GM12878 (cell line): ENCODE measurements around the gene PCF11. TPM values are rescaled to one million over a fixed set of nuclear protein-coding genes. Genes with fewer than 3 reads are reported as not detected.

ENCODE experiments used
- ATAC-seq: fragments of 200-7000 bp; cut with Tn5 transposase; 3 replicates; pipeline ENCODE4 v1.9.1; 2020; ENCODE audit warnings: mild to moderate bottlenecking, moderate library complexity
- BruUV-seq: library from RNA; stranded (reverse); fragments of 400-500 nt; replicated peaks from 2 replicates; lab custom pipeline; 2021; lab: Mats Ljungman, UMichigan
- CTCF ChIA-PET: fragments of 300-600 bp; sonication (Branson Sonifier 250); formaldehyde crosslinking; extraction: SDS; loops from one replicate; lab custom pipeline; 2021; ENCODE audit warnings: inconsistent platforms; lab: Yijun Ruan, JAX
- POLR2A ChIA-PET: fragments of 350-600 bp; formaldehyde crosslinking; extraction: SDS; loops from one replicate; lab custom pipeline; 2021; ENCODE audit warnings: inconsistent platforms; lab: Charles Lee
- RAD21 ChIA-PET: fragments of 300-600 bp; sonication (Branson Sonifier 250); formaldehyde crosslinking; loops from one replicate; lab custom pipeline; 2023; ENCODE audit warnings: antibody characterized with exemption; ENCODE audit not compliant: unreplicated experiment; lab: Charles Lee
- SMC1A ChIA-PET: fragments of 300-600 bp; sonication (Branson Sonifier 250); formaldehyde crosslinking; loops from one replicate; lab custom pipeline; 2023; ENCODE audit not compliant: unreplicated experiment, uncharacterized antibody; lab: Charles Lee
- DNase-seq: peaks from one replicate; pipeline ENCODE4 v3.0.0-alpha.2; 2011; ENCODE audit warnings: low read depth, low spot score
- FAIRE-seq: peaks from 3 replicates; lab custom pipeline; 2011; peaks lifted over from hg19 to GRCh38; lab: Jason Lieb, UNC
- H2AFZ ChIP-seq: 2 replicates; pipeline ENCODE4 v1.6.0; 2011; ENCODE audit warnings: low read depth, low read length, control low read depth; ENCODE audit not compliant: control insufficient read depth
- H3K27ac ChIP-seq: 2 replicates; pipeline ENCODE4 v1.5.1; 2011; ENCODE audit warnings: control low read depth; ENCODE audit not compliant: control insufficient read depth, insufficient read depth
- H3K27me3 ChIP-seq, 2 experiments: replicated peaks in 1 of 2; 2 replicates each; pipeline versions ENCODE4 v1.6.0 to v1.6.1; 2011; ENCODE audit warnings: low read length in 1 of 2; ENCODE audit not compliant: control insufficient read depth in 2 of 2, insufficient read depth in 2 of 2
- H3K36me3 ChIP-seq, 2 experiments: 2 replicates each; pipeline ENCODE4 v1.5.1; 2011; ENCODE audit warnings: low read length in 1 of 2; ENCODE audit not compliant: control insufficient read depth in 2 of 2, insufficient read depth in 2 of 2
- H3K4me1 ChIP-seq: 2 replicates; pipeline ENCODE4 v1.6.1; 2011; ENCODE audit warnings: mild to moderate bottlenecking, low read length, moderate library complexity, mixed read lengths; ENCODE audit not compliant: control insufficient read depth, insufficient read depth
- H3K4me2 ChIP-seq: 2 replicates; pipeline ENCODE4 v1.6.0; 2011; ENCODE audit warnings: control low read depth; ENCODE audit not compliant: control insufficient read depth, insufficient read depth
- H3K4me3 ChIP-seq: fragments of 200-600 bp; sonication (generic); 2 replicates; pipeline ENCODE4 v1.5.1; 2016
- H3K79me2 ChIP-seq: 2 replicates; pipeline ENCODE4 v1.6.0; 2011; ENCODE audit warnings: low read length; ENCODE audit not compliant: control insufficient read depth, insufficient read depth
- H3K9ac ChIP-seq: 2 replicates; pipeline ENCODE4 v1.8.0; 2011; ENCODE audit warnings: low read length, control low read depth, mixed read lengths; ENCODE audit not compliant: control insufficient read depth, insufficient read depth
- H3K9me3 ChIP-seq: replicated peaks from 3 replicates; pipeline ENCODE4 v1.5.1; 2011; ENCODE audit warnings: mild to moderate bottlenecking, low read length; ENCODE audit not compliant: control insufficient read depth, insufficient read depth
- H4K20me1 ChIP-seq: 2 replicates; pipeline ENCODE4 v1.6.0; 2011; ENCODE audit not compliant: control insufficient read depth, insufficient read depth
- FOXK2 ChIP-seq: fragments of 450-650 bp; IDR thresholded peaks from 2 replicates; pipeline ENCODE4 v1.6.1; 2017; ENCODE audit warnings: mild to moderate bottlenecking, moderate library complexity
- HDAC6 ChIP-seq: fragments of 200-600 bp; sonication (generic); IDR thresholded peaks from one replicate; pipeline ENCODE4 v1.8.0; 2017; ENCODE audit warnings: antibody characterized with exemption; ENCODE audit not compliant: unreplicated experiment
- JUNB ChIP-seq: IDR thresholded peaks from 2 replicates; pipeline ENCODE4 v1.6.1; 2016; ENCODE audit warnings: antibody characterized with exemption, mild to moderate bottlenecking
- LARP7 ChIP-seq: fragments of 450-650 bp; IDR thresholded peaks from 2 replicates; pipeline ENCODE4 v1.6.1; 2017; ENCODE audit warnings: mild to moderate bottlenecking
- NFYB ChIP-seq: IDR thresholded peaks from 2 replicates; pipeline ENCODE4 v1.6.1; 2011; ENCODE audit warnings: low read depth, mild to moderate bottlenecking, low read length, improper control_type of control experiment, moderate library complexity; ENCODE audit not compliant: insufficient read depth
- NR2C1 ChIP-seq: fragments of 450-650 bp; IDR thresholded peaks from 2 replicates; pipeline ENCODE4 v1.6.1; 2017; ENCODE audit warnings: antibody characterized with exemption, mild to moderate bottlenecking, moderate library complexity
- PAX8 ChIP-seq: fragments of 450-650 bp; IDR thresholded peaks from 2 replicates; pipeline ENCODE4 v1.6.1; 2017; ENCODE audit warnings: mild to moderate bottlenecking, moderate library complexity
- RBBP5 ChIP-seq: fragments of 200-600 bp; sonication (generic); conservative IDR thresholded peaks from 2 replicates; pipeline ENCODE4 v1.6.1; 2016
- RCOR1 ChIP-seq: conservative IDR thresholded peaks from 2 replicates; pipeline ENCODE4 v1.6.1; 2012; ENCODE audit warnings: low read depth, low read length, improper control_type of control experiment
- ZNF217 ChIP-seq: fragments of 450-650 bp; IDR thresholded peaks from 2 replicates; pipeline ENCODE4 v1.6.1; 2017; ENCODE audit warnings: antibody characterized with exemption, mild to moderate bottlenecking
- WGBS: methylation state at CpG from one replicate; pipeline ENCODE4 v1.1.6; 2016; ENCODE audit warnings: low lambda C conversion rate; ENCODE audit not compliant: insufficient replicate concordance, insufficient coverage; ENCODE audit errors: missing lambda C conversion rate; 5-methylcytosine and 5-hydroxymethylcytosine counted together
- in situ Hi-C: fragments of 300-500 bp; cut with MboI; formaldehyde crosslinking; loops from 9 replicates; pipeline ENCODE4 v1.14.3; 2018; ENCODE audit warnings: mixed read lengths
- intact Hi-C: fragments of 100-400 bp; cut with micrococcal nuclease; formaldehyde crosslinking; loops from one replicate; pipeline ENCODE4 v1.14.2; 2022; ENCODE audit not compliant: unreplicated experiment
- polyA plus RNA-seq, 11 experiments: library from polyadenylated mRNA; depleted of rRNA in 4 of 11; unstranded in 6 of 11; stranded (reverse) in 5 of 11; fragments of >200 nt; fragmentation: Nextera tagmentation in 4 of 11; fragmentation: Illumina TruSeq in 1 of 11; extraction: Ambion mirVana in 4 of 11; extraction: Trizol in 1 of 11; gene quantifications; 1 replicate in 1 of 11; 2 replicates in 10 of 11; pipeline versions ENCODE4 v1.2.1 to v1.2.3, GENCODE V29; 2011 to 2016; ENCODE audit warnings: inconsistent platforms in 2 of 11, missing spikeins in 2 of 11, low read depth in 1 of 11
- total RNA-seq, 4 experiments: library from RNA; depleted of rRNA in 3 of 4; stranded (reverse); fragments of >200 nt in 3 of 4; fragmentation: Illumina TruSeq in 1 of 4; extraction: Trizol in 1 of 4; gene quantifications; 2 replicates each; pipeline versions ENCODE4 v1.2.1 to v1.2.3, GENCODE V29; 2013 to 2021
- TF ChIP-seq, protein P1 (sequence below): fragments of 450-650 bp; IDR thresholded peaks from 2 replicates; pipeline ENCODE4 v1.6.1; 2017; ENCODE audit warnings: borderline replicate concordance
- TF ChIP-seq, protein P2 (sequence below): IDR thresholded peaks from 2 replicates; pipeline ENCODE4 v1.6.1; 2011; ENCODE audit warnings: low read depth, low read length, improper control_type of control experiment, borderline replicate concordance
- TF ChIP-seq, protein P3 (sequence below), 3 experiments: IDR thresholded peaks in 2 of 3; conservative IDR thresholded peaks in 1 of 3; 2 replicates each; pipeline ENCODE4 v1.5.1; 2011; ENCODE audit warnings: low read depth in 3 of 3, low read length in 3 of 3, mild to moderate bottlenecking in 3 of 3, control low read depth in 2 of 3, moderate library complexity in 2 of 3, inconsistent platforms in 1 of 3, mixed read lengths in 1 of 3; ENCODE audit not compliant: control insufficient read depth in 2 of 3, insufficient read depth in 1 of 3; ENCODE audit errors: extremely low read depth in 1 of 3

PCF11 gene
- total and polyA plus RNA-seq, 10 of the 15 experiments (the other 5 are each of a cell fraction or from before 2014, with no cell fraction given), result 9.2 to 90.4 (median 48.0) TPM

DNA sequence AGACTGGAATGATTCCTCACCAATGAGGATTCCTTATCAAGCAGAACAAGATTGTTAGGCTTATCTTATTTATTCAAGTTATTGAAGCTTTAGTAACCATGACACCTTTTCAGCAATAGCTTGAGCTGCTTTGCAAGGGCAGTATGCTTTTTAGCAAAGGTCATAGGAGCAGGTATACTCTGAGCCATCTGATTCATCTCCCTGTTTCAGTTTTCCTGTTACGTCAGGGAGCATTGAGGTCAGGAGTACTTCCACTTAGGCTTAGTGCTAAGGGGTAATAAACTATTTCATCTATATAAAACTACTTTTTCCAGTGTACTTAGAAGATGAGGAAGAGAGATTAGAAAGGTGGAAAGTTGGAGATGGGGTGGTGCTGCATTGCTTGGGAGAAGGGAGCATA lies 18.9 kb downstream of the PCF11 start:
- peaks cover 0 to 33% of the 10 kb centered on the region in 2 experiments; a peak in 3 of 4 replicates for H3K36me3 ChIP-seq
- H3K27ac ChIP-seq, result no peak overlapping the region
- H3K4me3 ChIP-seq, result no peak overlapping the region
- peaks cover 10% of the 10 kb centered on the region for H3K4me1 ChIP-seq
- ChIA-PET SMC1A (interaction anchor here (0.8 kb wide), 1 partner anchor 9 kb away, joined by 3 read pairs; no protein-coding TSS in a partner anchor), POLR2A (no interaction called here)
- 100% methylated on average over 1 of the region's 1 CpG for WGBS
- no peaks in the 10 kb centered on the region for H3K9me3 ChIP-seq
- no peaks in the 10 kb centered on the region for H3K27me3 ChIP-seq
- H3K79me2 ChIP-seq, result peaks cover 49% of the 10 kb centered on the region
- ATAC-seq, result no peak
- in situ Hi-C loops, result no loop called here
- intact Hi-C loops, result no loop called here
- no peak for TF ChIP-seq JUNB
- TF ChIP-seq, all 136 proteins: peak for 0
- H4K20me1 ChIP-seq, result no peaks in the 10 kb centered on the region; the same call in 1 of the 2 replicates
- no peak overlapping the region for H3K4me2 ChIP-seq
- ChIA-PET CTCF (interaction anchor here (0.8 kb wide), 1 partner anchor 17 kb away, joined by 3 read pairs; no protein-coding TSS in a partner anchor), RAD21 (no interaction called here)
- DNase-seq, result no peak
- no peak for FAIRE-seq
- no peak overlapping the region for H3K9ac ChIP-seq
- H2AFZ ChIP-seq, result no peak overlapping the region
- BruUV-seq, result no TSS peak

DNA sequence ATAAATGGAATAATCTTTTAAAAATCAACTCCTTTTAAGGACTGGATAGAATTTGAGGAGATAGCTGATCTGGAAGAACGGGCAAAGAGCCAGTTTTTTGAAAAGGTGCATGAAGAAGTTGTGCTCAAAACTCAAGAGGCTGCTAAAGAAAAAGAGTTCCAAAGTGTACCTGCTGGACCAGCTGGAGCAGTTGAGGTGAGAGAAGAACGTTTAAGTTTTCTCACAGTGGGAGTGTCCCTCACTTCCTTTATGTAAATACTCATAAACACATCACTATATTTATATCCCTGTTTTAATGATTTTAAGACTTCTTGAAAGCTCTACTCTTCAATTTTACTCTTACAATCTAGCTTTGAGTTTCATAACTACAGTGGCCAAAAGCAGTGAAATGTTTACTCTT lies 24.9 kb downstream of the PCF11 start:
- ChIA-PET CTCF (interaction anchor here (0.8 to 1.3 kb wide), 3 partner anchors 10 to 23 kb away, joined by 3 to 5 read pairs (median 5); no protein-coding TSS in a partner anchor), SMC1A (interaction anchor here (0.7 to 2.1 kb wide), 4 partner anchors 10 to 67 kb away, joined by 3 to 9 read pairs (median 4); no protein-coding TSS in a partner anchor), RAD21 (interaction anchor here (0.7 to 1.4 kb wide), 3 partner anchors 18 to 315 kb away, joined by 3 to 5 read pairs (median 3); no protein-coding TSS in a partner anchor), POLR2A (interaction anchor here (2.0 to 2.5 kb wide), 2 partner anchors 12 to 22 kb away, joined by 6 to 7 read pairs; partner anchors contain the start of gene ANKRD42)
- WGBS, result 18% methylated on average over 2 of the region's 2 CpGs
- in situ Hi-C loops (no loop called here), intact Hi-C loops (no loop called here)
- BruUV-seq, result no TSS peak
- ATAC-seq, result no peak
- Histone ChIP-seq H3K9ac (no peak overlapping the region), H3K36me3 (peaks cover 1 to 32% of the 10 kb centered on the region in 2 experiments), H3K79me2 (peaks cover 4% of the 10 kb centered on the region), H3K9me3 (no peaks in the 10 kb centered on the region), H4K20me1 (no peaks in the 10 kb centered on the region), H2AFZ (no peak overlapping the region), H3K4me2 (no peak overlapping the region), H3K4me1 (no peaks in the 10 kb centered on the region), H3K27me3 (no peaks in the 10 kb centered on the region), H3K27ac (no peak overlapping the region), H3K4me3 (no peak overlapping the region)
- no peak for DNase-seq
- FAIRE-seq, result peak; percentile 75
- TF ChIP-seq, protein P1, sequence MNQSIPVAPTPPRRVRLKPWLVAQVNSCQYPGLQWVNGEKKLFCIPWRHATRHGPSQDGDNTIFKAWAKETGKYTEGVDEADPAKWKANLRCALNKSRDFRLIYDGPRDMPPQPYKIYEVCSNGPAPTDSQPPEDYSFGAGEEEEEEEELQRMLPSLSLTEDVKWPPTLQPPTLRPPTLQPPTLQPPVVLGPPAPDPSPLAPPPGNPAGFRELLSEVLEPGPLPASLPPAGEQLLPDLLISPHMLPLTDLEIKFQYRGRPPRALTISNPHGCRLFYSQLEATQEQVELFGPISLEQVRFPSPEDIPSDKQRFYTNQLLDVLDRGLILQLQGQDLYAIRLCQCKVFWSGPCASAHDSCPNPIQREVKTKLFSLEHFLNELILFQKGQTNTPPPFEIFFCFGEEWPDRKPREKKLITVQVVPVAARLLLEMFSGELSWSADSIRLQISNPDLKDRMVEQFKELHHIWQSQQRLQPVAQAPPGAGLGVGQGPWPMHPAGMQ, result no peak
- TF ChIP-seq HDAC6, result no peak
- TF ChIP-seq FOXK2, result no peak
- no peak for TF ChIP-seq JUNB
- TF ChIP-seq, protein P2, sequence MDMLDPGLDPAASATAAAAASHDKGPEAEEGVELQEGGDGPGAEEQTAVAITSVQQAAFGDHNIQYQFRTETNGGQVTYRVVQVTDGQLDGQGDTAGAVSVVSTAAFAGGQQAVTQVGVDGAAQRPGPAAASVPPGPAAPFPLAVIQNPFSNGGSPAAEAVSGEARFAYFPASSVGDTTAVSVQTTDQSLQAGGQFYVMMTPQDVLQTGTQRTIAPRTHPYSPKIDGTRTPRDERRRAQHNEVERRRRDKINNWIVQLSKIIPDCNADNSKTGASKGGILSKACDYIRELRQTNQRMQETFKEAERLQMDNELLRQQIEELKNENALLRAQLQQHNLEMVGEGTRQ, result no peak
- TF ChIP-seq, protein P3, sequence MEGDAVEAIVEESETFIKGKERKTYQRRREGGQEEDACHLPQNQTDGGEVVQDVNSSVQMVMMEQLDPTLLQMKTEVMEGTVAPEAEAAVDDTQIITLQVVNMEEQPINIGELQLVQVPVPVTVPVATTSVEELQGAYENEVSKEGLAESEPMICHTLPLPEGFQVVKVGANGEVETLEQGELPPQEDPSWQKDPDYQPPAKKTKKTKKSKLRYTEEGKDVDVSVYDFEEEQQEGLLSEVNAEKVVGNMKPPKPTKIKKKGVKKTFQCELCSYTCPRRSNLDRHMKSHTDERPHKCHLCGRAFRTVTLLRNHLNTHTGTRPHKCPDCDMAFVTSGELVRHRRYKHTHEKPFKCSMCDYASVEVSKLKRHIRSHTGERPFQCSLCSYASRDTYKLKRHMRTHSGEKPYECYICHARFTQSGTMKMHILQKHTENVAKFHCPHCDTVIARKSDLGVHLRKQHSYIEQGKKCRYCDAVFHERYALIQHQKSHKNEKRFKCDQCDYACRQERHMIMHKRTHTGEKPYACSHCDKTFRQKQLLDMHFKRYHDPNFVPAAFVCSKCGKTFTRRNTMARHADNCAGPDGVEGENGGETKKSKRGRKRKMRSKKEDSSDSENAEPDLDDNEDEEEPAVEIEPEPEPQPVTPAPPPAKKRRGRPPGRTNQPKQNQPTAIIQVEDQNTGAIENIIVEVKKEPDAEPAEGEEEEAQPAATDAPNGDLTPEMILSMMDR (IDR thresholded peaks at IDR 0.05 in 2 of 3, conservative IDR thresholded peaks at IDR 0.05 in 1 of 3; ENCODE audit: control insufficient read depth in 2 of 3, extremely low read depth in 1 of 3, insufficient read depth in 1 of 3, low read depth in 3 of 3, low read length in 3 of 3), result no peak
- no peak for TF ChIP-seq NFYB
- TF ChIP-seq RCOR1, result no peak
- no peak for TF ChIP-seq ZNF217
- no peak for TF ChIP-seq RBBP5
- TF ChIP-seq PAX8, result no peak
- TF ChIP-seq NR2C1, result no peak
- TF ChIP-seq LARP7, result no peak
